OCI-M2 (cell line): ENCODE measurements around the gene CTNND2.

Source experiments
- DNase-seq: peaks from one replicate; lab custom pipeline; 2025; ENCODE audit not compliant: unreplicated experiment; lab: John Stamatoyannopoulos, UW

The CTNND2 gene

DNA sequence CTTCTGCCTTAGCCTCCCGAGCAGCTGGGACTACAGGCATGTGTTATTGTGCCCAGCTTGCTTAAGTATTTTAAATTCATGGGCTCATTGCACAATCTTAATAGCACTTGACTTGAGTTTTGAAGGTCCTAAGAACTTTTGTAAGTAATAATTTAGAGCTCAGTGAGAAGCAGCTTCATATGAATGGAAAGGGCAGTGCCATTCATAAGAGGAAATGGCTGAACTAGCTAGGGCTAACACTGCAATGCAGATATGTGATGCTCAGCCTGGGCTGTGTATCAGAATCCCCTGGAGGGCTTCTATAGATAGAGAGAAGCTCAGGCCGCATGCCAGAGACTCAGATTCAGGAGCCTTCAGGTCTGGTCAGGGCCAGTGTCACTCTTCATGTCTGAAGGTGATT lies 847.7 kb downstream of the CTNND2 start:
- DNase-seq: no peak

DNA sequence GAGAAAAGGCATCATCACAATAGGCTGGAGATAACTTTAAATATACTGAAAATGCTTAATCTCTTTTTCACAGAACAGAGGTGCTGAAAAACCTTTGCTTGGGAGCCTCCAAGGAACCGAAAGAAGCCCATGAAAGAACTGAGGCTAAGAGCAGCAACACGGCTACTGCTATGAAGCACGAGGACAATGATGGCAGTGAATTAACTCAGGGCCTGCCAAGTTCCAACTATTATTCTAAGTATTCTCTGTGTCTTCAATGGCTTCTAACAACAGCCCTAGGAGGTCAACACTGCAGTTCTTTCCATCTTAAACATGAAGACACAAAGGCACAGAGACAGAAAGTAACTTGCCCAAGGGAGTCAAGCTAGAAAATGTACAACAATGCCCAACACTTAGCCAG lies 850.2 kb downstream of the CTNND2 start:
- DNase-seq: no peak

DNA sequence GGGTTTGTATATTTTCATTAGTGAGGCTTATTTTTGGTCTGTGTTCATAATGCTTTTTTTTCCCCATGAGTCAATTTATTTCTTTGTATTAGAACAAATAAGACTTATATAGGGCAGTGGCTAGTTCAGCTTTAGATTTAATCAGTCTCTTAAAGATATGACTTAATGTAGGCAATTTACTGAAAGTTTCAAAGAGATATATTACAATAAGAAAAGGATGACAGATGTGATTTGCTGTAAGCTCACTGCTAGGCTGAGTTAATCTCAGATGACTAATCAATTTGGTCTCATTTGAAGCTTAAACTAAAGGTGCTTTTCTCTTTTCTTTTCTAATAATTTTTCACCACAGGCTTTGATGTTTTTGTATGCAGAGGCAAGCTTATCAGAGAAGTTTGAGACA lies 851.4 kb downstream of the CTNND2 start:
- DNase-seq: no peak

DNA sequence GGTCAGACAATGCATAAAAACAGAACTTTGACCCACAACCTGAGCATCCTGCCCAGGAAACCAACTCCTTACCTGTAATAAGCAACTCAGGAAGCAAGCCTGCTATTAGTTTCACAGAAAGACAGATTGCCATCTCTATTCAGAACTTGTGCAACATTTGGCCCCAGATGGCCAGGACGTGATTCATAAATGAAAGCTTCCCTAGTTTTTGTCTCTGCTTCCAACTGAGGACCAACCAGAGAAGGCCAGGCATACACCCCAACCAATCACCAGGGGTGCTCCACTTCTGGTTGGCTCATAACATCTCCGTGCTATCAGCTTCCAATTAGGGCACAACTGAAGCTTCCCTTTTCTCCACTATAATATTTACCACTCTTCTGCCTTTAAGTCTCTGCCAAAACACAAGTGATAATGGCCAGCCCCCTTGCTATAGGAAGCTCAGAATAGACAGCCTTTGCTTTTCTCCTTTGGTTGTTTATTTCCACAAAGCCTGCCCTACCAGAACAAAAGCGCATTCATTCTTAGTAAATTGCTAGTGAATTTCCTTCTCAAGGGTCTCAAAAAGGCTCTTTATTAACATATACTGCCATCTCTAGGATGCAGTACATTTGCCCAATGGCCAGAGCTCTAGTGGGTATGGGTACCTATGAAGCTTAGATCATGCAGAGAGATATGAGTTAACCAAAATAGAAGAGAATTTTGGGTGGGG lies 853.5 kb downstream of the CTNND2 start:
- DNase-seq: no peak

DNA sequence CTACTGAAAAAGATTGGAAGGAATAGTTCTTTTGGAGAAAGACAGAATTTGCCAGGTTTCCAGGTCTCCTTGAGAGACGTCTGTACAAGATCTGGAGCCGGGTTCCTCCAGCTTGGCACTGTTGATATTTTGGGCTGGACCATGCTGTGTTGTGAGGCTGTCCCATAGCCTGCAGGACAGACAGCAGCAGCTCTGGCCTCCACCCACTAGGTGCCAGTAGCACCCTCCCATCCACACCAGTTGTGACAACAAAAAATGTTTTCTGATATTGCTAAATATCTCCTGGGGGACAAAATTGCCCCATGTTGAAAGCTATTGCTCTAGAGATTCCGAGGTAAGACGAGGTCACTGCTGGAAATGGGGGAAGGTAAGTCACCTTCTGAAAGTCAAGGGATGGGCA lies 855.5 kb downstream of the CTNND2 start:
- DNase-seq: no peak

DNA sequence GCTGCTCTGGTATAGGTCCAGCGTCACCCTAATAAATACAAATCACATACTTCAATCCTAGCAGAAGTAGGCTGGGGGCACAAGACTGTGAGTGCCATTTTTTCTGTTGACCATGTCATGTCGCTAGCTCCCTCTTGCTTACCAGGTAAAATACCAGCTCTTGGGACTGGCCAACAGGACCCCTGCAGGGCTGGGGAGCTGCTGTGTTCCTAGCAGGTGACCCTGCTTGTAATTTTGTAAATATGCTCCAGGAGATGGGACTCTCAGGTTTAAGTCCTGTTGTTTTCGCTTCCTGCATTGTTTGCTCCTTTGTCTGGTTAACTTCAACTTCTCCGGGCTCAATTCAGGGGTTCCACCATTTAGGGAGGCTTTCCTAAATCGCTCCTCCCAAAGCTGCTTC lies 856.6 kb downstream of the CTNND2 start:
- DNase-seq: no peak

DNA sequence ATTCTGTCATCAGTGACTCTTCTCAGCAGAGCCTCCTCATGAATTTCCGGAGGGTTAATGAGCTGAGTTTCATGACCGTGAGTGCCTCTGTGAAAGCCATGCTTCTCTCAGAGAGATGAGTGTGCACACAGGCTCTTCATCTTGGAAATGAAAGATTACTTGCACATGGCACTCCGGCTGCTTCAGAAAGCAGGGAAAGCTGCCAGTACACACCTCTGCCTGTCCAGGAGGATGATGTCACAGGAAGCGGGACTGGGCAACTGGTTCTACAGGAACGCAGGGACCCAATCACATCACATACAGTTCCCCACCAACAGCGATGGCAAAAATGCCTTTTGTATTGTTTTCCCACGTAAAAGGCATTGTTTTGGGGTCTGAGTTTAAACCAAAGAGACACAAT lies 857.2 kb downstream of the CTNND2 start:
- no peak for DNase-seq

DNA sequence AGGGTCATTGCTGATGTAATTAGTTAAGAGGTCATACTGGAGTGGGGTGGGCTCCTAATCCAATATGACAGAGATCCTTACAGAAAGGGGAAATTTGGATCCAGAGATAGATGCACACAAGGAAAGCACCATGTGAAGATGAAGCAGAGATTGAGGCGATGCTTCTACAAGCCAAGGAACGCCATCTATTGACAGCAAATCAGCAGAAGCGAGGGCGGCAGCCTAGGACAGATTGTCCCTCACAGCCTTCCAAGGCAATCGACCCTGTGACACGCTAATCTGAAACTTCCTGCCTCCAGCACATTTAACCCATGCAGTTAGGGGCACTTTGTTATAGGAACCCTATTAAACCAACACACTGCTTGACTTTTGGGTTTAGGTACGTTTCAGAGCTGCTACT lies 858.1 kb downstream of the CTNND2 start:
- DNase-seq: no peak

DNA sequence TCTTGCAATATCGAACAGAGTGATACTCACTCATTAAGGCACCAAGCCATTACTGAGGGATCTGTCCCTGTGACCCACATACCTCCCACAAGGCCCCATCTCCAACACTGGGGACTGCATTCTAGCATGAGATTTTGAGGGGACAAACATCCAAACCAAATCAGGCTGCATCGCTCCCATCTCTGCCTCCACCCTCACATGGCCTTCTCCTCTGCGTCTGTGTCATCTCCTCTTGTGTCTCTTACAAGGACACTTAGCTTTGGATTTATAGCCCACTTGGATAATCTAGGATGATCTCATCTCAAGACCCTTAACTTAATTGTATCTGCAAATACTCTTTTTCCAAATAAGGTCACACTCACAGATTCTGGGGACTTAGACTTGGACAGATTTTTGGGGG lies 858.8 kb downstream of the CTNND2 start:
- DNase-seq: no peak

DNA sequence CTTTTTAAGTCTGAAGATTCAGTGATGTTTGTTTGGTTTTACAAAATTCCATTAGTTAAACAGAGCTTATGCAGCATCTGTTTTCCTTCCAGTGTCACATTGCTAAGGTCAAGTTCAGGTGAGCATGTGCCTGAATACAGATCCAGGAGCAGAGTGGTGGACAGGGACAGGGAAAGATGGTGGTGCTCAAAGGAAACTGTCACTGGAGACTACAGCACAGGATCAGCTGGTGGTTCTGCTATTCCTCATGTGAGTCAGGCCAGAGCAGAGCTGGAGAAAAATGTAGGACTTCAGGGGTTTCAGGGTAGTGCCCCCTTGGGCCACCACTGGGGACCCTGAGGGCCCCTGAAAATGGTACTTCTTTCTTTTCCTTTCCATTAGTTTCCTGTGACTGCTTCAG lies 859.7 kb downstream of the CTNND2 start:
- DNase-seq: no peak

DNA sequence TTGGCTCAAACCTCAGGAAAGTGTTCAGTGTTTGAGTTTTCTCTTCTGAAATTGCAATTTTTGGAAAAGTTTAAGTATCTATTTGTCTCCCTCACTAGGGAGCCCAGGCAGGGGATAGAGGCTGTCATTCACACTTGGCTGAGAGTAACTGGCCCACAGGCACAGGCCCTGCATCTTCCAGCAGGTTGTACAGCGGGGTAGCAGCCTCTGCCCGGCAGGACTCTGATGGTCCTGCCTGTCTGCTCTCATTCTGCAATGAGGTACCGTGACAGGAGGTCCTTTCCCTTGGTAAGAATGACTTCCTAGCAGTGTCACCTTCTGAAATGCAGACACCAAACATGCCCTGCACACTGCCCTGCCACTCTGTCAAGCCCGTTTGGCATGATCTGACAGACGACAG lies 860.4 kb downstream of the CTNND2 start:
- DNase-seq: no peak

DNA sequence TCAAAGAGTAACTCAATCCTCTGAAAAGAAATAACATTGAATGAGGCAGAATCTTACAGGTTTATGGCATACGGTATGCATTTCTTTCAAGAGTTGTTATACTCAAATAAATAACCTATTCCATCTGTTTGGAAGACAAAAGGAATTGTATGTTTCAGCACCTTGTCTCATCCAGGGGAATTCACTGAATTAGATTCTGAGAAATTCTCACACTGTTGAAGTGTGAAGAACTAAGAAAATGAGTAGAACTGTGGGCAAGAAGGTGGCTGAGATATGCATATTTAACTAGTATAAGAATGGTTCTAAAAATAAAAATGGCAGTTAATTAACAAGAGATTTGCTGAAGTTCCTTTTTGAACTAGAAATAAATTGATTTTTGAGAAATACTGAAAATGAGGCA lies 863.9 kb downstream of the CTNND2 start:
- DNase-seq: no peak

DNA sequence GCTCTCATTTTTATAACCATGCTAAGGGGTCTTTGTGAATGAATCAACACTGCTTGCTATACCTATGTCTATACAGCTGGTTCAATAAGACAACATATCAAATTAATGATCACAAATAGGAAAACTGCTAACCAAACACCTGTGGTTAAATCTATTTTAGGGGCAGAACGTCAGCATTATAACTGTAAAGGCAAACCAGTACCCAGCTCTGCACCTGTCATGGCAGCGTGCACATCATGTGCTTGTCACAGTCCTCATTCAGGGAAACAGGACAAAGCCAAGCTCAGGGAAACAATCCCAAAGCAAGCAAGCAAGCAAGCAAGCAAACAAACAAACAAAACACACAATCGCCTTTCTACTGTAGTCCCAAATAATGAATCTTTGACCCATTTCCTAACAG lies 865.5 kb downstream of the CTNND2 start:
- no peak for DNase-seq

DNA sequence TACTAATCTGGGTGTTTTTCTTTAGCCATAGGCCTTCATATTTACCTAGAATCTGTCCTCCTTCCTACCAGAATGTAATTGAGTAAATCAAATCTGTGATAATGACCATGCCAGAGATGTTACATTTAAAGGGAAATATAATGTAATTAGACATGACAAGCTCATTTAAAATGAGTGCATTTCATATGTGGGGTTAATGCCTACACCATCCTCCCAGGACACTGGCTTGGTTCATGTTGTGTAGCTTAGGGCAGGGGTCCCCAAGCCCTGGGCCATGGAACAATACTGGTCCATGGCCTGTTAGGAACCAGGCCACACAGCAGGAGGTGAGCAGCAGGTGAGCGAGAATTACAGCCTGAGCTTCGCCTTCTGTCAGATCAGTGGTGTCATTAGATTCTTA lies 866.3 kb downstream of the CTNND2 start:
- no peak for DNase-seq

DNA sequence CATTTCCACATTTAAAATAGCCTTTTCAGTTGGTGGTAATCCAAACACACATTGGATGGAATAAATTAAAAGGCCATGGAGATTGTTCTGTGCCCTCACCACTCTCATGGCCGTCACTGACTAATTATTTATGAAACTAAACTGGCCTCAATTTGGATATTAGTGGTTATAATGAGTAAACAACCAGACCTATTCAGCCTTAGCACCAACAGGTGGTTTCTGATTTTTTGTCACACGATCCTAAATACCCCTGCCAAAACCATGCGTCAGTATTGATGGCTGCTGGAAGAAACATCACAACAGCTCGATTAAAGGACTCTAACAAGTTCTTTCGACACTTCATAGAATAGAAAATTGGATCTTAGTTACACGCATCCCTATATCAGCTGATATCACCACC lies 867.2 kb downstream of the CTNND2 start:
- no peak for DNase-seq

DNA sequence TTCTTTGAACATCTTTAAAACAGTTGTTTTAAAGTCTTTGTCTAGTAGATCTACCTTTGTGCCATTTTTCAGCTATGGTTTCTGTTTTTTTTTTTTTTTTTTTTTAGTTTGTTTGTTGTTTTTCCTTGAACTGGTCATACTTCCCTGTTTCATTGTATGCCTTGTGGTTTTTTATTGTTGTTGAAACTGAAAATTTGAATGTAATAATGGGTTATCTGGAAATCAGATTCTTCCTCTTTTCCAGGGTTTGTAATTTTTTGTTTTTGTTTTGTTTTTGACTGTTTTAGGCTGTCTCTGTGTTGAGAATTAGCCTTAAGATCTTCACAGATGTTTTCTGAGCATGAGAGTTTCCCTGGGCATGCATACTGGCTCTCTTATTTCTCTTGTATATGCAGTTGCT lies 873.6 kb downstream of the CTNND2 start:
- no peak for DNase-seq

DNA sequence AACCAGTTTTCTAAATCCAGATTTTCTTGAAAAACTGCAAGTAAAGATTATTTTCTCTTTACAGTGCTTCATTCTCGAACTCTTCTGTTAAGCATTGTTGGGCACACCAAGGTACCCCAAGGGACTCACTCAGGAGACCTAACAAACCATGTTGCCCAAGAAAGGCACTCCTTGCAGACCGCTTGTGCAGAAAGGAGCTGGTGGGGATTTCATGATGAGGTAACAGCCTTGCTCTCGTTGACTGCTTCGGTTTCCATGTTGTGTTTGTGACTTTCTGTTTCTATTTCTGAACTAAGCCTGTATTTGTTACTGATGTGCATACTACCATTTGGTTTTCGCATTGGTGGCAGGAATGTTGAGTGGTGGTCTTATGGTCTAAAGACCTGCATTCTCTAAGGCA lies 876.6 kb downstream of the CTNND2 start:
- DNase-seq: no peak

DNA sequence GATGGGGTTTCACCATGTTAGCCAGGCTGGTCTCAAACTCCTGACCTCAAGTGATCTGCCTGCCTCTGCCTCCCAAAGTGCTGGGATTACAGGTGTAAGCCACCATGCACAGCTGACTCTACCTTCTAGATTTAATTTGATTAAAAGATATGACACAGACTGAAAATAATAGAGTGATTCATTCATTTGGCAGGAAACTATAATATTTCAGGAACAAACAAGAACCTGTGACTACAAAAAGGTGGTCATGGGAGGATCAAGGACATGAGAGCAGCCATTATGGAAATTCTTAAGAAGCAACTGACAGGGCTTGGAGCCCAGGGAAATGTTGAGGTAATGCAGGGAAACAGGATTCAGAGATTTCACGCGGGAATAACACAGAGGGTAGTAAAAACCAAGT lies 877.7 kb downstream of the CTNND2 start:
- no peak for DNase-seq

DNA sequence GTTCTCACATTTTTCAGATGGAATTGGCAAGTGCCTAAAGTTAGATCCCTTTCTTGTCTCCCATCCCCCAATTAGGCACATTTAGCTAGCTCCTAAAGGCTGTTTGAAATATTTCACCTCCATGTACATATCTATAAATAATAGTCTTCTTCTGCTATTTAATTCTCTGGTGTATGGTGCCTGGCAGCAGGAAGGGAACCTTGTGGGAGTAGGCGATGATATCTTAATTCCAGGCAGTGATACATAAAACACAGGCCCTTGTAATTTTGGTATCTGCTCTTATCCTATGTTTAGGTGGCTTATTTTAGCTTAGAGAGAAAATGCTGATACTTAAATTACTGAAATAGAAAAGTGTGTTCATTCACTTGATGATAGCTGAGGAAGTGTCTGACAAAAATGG lies 880.3 kb downstream of the CTNND2 start:
- DNase-seq: no peak

DNA sequence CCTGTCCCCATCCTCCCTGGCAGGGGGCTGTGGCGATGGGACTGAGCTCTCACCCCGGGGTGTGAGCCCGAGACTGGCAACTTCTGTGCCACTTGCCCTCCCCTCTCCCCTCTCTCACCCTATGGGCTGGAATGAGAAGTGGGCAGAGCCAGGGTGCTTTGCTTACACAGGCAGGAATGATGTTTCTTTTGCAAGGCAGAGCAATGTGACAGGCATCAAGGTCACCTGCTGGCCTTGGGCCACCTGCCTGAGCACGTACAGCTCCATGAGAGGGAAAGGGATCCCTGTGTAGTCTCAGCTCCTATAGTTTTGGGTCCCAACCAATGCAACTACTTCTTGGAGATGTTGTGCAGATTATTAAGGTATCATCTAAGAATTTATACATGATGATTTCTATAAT lies 890.5 kb downstream of the CTNND2 start:
- DNase-seq: no peak

DNA sequence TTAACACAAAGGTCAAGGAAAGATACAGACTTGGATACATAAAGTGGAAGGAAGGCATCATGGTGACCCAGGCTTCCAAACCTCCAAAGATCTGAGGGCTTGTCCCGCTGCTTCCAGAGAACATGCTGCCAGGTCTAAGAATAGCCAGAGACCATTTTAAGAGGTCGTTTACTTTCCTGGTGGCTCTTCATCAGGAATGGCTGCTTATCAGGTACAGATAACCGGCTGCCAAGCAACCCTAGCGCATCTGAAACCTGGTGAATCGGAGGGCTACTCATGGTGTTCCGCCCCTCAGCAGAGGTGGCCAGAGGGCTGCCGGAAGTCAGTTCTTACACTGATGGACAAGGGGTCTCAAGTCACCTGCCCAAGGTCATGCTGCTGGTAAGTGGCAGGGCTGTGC lies 892.0 kb downstream of the CTNND2 start:
- no peak for DNase-seq

DNA sequence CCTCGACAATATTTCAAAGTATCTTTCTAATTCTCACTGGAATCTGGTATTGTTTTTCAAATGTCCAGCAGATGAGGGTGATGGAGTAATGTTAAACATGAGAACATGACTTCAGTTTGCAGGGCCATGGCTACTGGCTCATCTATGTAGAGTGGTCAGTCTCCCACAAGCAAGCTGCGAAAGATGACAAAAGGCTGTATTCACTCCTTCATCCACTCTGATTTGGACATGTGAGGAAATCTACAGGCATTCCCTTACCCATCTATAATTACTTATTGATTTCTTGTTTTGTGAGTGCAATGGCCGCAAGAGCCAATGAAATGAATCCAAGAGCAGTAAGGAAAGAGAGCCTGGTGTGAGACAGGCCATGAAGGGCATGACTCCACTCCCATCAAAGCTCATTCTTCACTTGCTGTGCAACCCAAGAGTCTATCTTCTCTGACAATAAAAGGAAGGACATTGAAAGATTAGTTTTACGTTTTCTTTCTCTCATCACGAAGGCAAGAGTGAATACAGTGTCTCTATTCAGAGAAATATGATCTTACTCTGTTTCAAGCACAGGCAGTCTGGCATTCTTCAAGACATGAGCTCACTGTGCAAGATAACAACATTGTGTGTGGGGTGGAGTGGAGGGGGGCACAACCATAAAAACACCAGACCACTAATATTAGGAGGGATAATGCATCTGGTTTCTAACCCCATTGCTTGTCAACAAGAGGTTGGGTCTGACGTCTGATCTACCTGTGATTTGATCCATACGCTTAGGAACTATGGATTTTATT lies 893.6 kb downstream of the CTNND2 start:
- no peak for DNase-seq

DNA sequence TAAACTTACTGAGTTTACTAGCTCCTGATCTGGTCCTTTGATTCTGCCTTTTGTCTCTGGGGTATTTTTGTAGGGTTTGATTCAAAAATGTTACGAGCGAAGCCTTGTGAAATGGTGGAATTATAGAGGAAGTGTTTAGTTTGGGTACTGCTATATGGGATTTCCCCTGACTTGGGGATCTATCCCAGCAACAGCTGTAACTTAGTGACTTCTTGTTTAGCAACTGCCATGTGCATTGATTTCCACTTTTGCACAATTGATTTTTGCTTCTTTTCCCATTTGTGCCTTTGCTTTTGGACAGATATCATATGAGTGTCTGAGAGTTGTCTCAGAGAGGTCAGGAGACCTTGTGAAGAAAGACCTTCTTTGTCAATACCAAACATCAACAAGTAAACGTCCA lies 894.7 kb downstream of the CTNND2 start:
- no peak for DNase-seq
